Calu3 (cell line): ENCODE measurements around the gene IL17RC. TPM values are rescaled to one million over a fixed set of nuclear protein-coding genes. Genes with fewer than 3 reads are reported as not detected.

Experiments used
- BruUV-seq: library from RNA; stranded (reverse); fragments of 400-500 nt; replicated peaks from 2 replicates; lab custom pipeline; 2021; lab: Mats Ljungman, UMichigan
- CTCF ChIA-PET: fragments of 300-600 bp; sonication (Branson Sonifier 250); formaldehyde crosslinking; loops from one replicate; lab custom pipeline; 2022; ENCODE audit warnings: antibody characterized with exemption; lab: Charles Lee
- DNase-seq: peaks from one replicate; pipeline ENCODE4 v3.0.0; 2022
- H3K27ac Mint-ChIP-seq: one replicate; pipeline ENCODE4 v1.8.0; 2022; ENCODE audit warnings: mixed read lengths; ENCODE audit not compliant: unreplicated experiment
- H3K27me3 Mint-ChIP-seq: one replicate; pipeline ENCODE4 v1.8.0; 2022; ENCODE audit warnings: mixed read lengths; ENCODE audit not compliant: unreplicated experiment
- H3K36me3 Mint-ChIP-seq: one replicate; pipeline ENCODE4 v1.8.0; 2022; ENCODE audit warnings: mild to moderate bottlenecking, moderate library complexity, mixed read lengths; ENCODE audit not compliant: insufficient read depth, unreplicated experiment
- H3K4me1 Mint-ChIP-seq: one replicate; pipeline ENCODE4 v1.8.0; 2022; ENCODE audit warnings: mild to moderate bottlenecking, low read depth, mixed read lengths; ENCODE audit not compliant: unreplicated experiment
- H3K4me3 Mint-ChIP-seq: one replicate; pipeline ENCODE4 v1.8.0; 2022; ENCODE audit warnings: mild to moderate bottlenecking, low read depth, moderate library complexity, mixed read lengths; ENCODE audit not compliant: unreplicated experiment
- H3K9me3 Mint-ChIP-seq: one replicate; pipeline ENCODE4 v1.8.0; 2022; ENCODE audit warnings: low read depth, mixed read lengths; ENCODE audit not compliant: unreplicated experiment
- CTCF ChIP-seq: fragments of 200-600 bp; IDR thresholded peaks from one replicate; pipeline ENCODE4 v1.8.0; 2022; ENCODE audit warnings: antibody characterized with exemption; ENCODE audit not compliant: unreplicated experiment
- intact Hi-C: fragments of 100-400 bp; cut with micrococcal nuclease; formaldehyde crosslinking; loops from one replicate; pipeline ENCODE4 v1.10.0; 2022; ENCODE audit not compliant: unreplicated experiment
- total RNA-seq: library from RNA; stranded (reverse); gene quantifications from 2 replicates; pipeline ENCODE4 v1.2.3, GENCODE V29; 2022

IL17RC gene
- total RNA-seq, 1 experiment from 2014 or later: 19.1 TPM

- no peaks in the 10 kb centered on the region for H3K4me1 Mint-ChIP-seq
- DNase-seq: no peak
- no peaks in the 10 kb centered on the region for H3K9me3 Mint-ChIP-seq
- H3K27me3 Mint-ChIP-seq: no peaks in the 10 kb centered on the region
- TF ChIP-seq CTCF: no peak
- no peak overlapping the region for H3K4me3 Mint-ChIP-seq
- peaks cover 28% of the 10 kb centered on the region for H3K36me3 Mint-ChIP-seq
- H3K27ac Mint-ChIP-seq: no peak overlapping the region
- CTCF ChIA-PET: interaction anchor here (0.6 kb wide), 2 partner anchors 22 to 167 kb away, joined by 3 read pairs; no protein-coding TSS in a partner anchor
- intact Hi-C loops: no loop called here
- no TSS peak for BruUV-seq
Measured at GRCh38 chr3:9942934-9943690, 26.2 kb downstream of the IL17RC start.

- no TSS peak for BruUV-seq
- Mint-ChIP-seq H3K36me3 (peaks cover 29% of the 10 kb centered on the region), H3K4me1 (no peaks in the 10 kb centered on the region), H3K9me3 (no peaks in the 10 kb centered on the region), H3K27ac (no peak overlapping the region), H3K4me3 (no peak overlapping the region), H3K27me3 (no peaks in the 10 kb centered on the region)
- no peak for DNase-seq
- no peak for TF ChIP-seq CTCF
- intact Hi-C loops: no loop called here
- CTCF ChIA-PET: no interaction called here
Measured at GRCh38 chr3:9944271-9944670, 27.4 kb downstream of the IL17RC start.

GRCh38 chr3:9945358-9945757, 28.5 kb downstream of the IL17RC start:
- DNase-seq: no peak
- Mint-ChIP-seq H3K36me3 (peaks cover 29% of the 10 kb centered on the region), H3K9me3 (no peaks in the 10 kb centered on the region), H3K27me3 (no peaks in the 10 kb centered on the region), H3K4me1 (no peaks in the 10 kb centered on the region), H3K4me3 (no peak overlapping the region), H3K27ac (no peak overlapping the region)
- CTCF ChIA-PET: interaction anchor here (1.0 to 1.8 kb wide), 3 partner anchors 41 to 230 kb away, joined by 3 to 10 read pairs (median 8); partner anchors contain the start of genes EMC3 and RPUSD3
- TSS peak; percentile 24 for BruUV-seq
- TF ChIP-seq CTCF: no peak
- intact Hi-C loops: no loop called here

GRCh38 chr3:9946112-9947024, 29.5 kb downstream of the IL17RC start:
- Mint-ChIP-seq H3K27ac (peak overlapping the region; percentile 78), H3K27me3 (no peaks in the 10 kb centered on the region), H3K4me3 (peak overlapping the region; percentile 96), H3K36me3 (peaks cover 29% of the 10 kb centered on the region), H3K9me3 (no peaks in the 10 kb centered on the region), H3K4me1 (no peaks in the 10 kb centered on the region)
- intact Hi-C loops: no loop called here
- CTCF ChIA-PET: interaction anchor here (0.6 to 1.8 kb wide), 21 partner anchors 11 to 231 kb away, joined by 3 to 20 read pairs (median 5); partner anchors contain the start of genes ARPC4, CRELD1, EMC3 and OGG1
- TF ChIP-seq CTCF: peak; percentile 68
- peak; percentile 93 for DNase-seq
- no TSS peak for BruUV-seq
